K562 (cell line): Measurements from ENCODE around the gene KRT28. TPM values are rescaled to one million over a fixed set of nuclear protein-coding genes. Genes with fewer than 3 reads are reported as not detected.

Experiments
- ATF1 ChIP-seq, 2 experiments: fragments of 450-650 bp in 1 of 2; IDR thresholded peaks; 2 replicates each; pipeline ENCODE4 v1.6.1; 2016; ENCODE audit warnings: missing compliant biosample characterization in 1 of 2, missing genetic modification characterization in 1 of 2
- ATF7 ChIP-seq: fragments of 450-650 bp; IDR thresholded peaks from 2 replicates; pipeline ENCODE4 v1.7.1; 2014; ENCODE audit warnings: mild to moderate bottlenecking, moderate library complexity
- DDX20 ChIP-seq: fragments of 450-650 bp; IDR thresholded peaks from 2 replicates; pipeline ENCODE4 v1.6.1; 2016; ENCODE audit warnings: missing genetic modification characterization, low read depth, mild to moderate bottlenecking, missing compliant biosample characterization, moderate library complexity
- ELF4 ChIP-seq: fragments of 450-650 bp; formaldehyde crosslinking; IDR thresholded peaks from 2 replicates; pipeline ENCODE4 v1.4.0; 2022; ENCODE audit warnings: missing genetic modification characterization
- ETV1 ChIP-seq: fragments of 450-650 bp; conservative IDR thresholded peaks from 2 replicates; pipeline ENCODE4 v1.6.1; 2016; ENCODE audit warnings: missing genetic modification characterization, control low read depth, low read depth, missing compliant biosample characterization
- EWSR1 ChIP-seq: fragments of 450-650 bp; IDR thresholded peaks from 2 replicates; pipeline ENCODE4 v1.6.1; 2018; ENCODE audit warnings: borderline replicate concordance, mild to moderate bottlenecking, low read depth, moderate library complexity; ENCODE audit not compliant: partially characterized antibody
- GABPA ChIP-seq: fragments of 200-800 bp; sonication (Bioruptor generic); conservative IDR thresholded peaks from 2 replicates; pipeline ENCODE4 v1.6.1; 2016; ENCODE audit warnings: low read depth, missing genetic modification characterization, missing compliant biosample characterization
- HDAC1 ChIP-seq, 2 experiments: fragments of 450-650 bp; IDR thresholded peaks; 2 replicates each; pipeline ENCODE4 v1.6.1; 2016 to 2017; ENCODE audit warnings: inconsistent platforms in 1 of 2, mild to moderate bottlenecking in 1 of 2, moderate library complexity in 1 of 2
- POLR2AphosphoS2 ChIP-seq: IDR thresholded peaks from 2 replicates; pipeline ENCODE4 v1.6.1; 2012; ENCODE audit warnings: low read length, improper control_type of control experiment
- RAD51 ChIP-seq: fragments of 450-650 bp; IDR thresholded peaks from 2 replicates; pipeline ENCODE4 v1.7.1; 2016; ENCODE audit warnings: low read depth, mild to moderate bottlenecking, borderline replicate concordance
- RBFOX2 ChIP-seq: fragments of 200-400 bp; formaldehyde crosslinking; IDR thresholded peaks from 2 replicates; pipeline ENCODE4 v1.6.1; 2017; ENCODE audit warnings: low read depth, mild to moderate bottlenecking, low read length, moderate library complexity
- RFX7 ChIP-seq: fragments of 250-450 bp; sonication (Bioruptor Pico); IDR thresholded peaks from 2 replicates; pipeline ENCODE4 v1.5.1; 2021; ENCODE audit warnings: mild to moderate bottlenecking
- SRF ChIP-seq, 2 experiments: fragments of 250-450, 450-650 bp in 1 of 2; sonication (Bioruptor Pico) in 1 of 2; sonication (generic) in 1 of 2; formaldehyde crosslinking; IDR thresholded peaks; 2 replicates each; pipeline versions ENCODE4 v1.5.0 to v1.5.1; 2020 to 2022; ENCODE audit warnings: mild to moderate bottlenecking in 1 of 2, missing genetic modification reagents in 1 of 2
- TAF7 ChIP-seq: fragments of 450-650 bp; IDR thresholded peaks from 2 replicates; pipeline ENCODE4 v1.6.1; 2016; ENCODE audit warnings: missing genetic modification characterization, missing compliant biosample characterization
- ZC3H8 ChIP-seq: fragments of 450-650 bp; IDR thresholded peaks from 2 replicates; pipeline ENCODE4 v1.6.1; 2017
- ZNF431 ChIP-seq: sonication (generic); formaldehyde crosslinking; IDR thresholded peaks from 2 replicates; pipeline ENCODE4 v1.8.0; 2022; ENCODE audit warnings: mild to moderate bottlenecking, missing genetic modification reagents
- ZNF583 ChIP-seq: fragments of 250-450 bp; sonication (Bioruptor Pico); IDR thresholded peaks from 2 replicates; pipeline ENCODE4 v1.4.0; 2020
- ZNF764 ChIP-seq: fragments of 250-450 bp; sonication (Bioruptor Pico); IDR thresholded peaks from 2 replicates; pipeline ENCODE4 v1.4.0; 2020; ENCODE audit warnings: low read depth, mild to moderate bottlenecking, moderate library complexity
- polyA plus RNA-seq, 8 experiments: library from polyadenylated mRNA; depleted of rRNA in 4 of 8; stranded (reverse) in 5 of 8; unstranded in 3 of 8; fragments of >200 nt; fragmentation: Nextera tagmentation in 2 of 8; fragmentation: Illumina TruSeq in 1 of 8; extraction: Ambion mirVana in 2 of 8; extraction: Trizol in 1 of 8; gene quantifications; 2 replicates each; pipeline versions ENCODE4 v1.2.1 to v1.2.3, GENCODE V29; 2011 to 2014; ENCODE audit warnings: inconsistent platforms in 1 of 8, missing spikeins in 1 of 8
- total RNA-seq, 7 experiments: library from RNA; depleted of rRNA in 6 of 7; stranded (reverse); fragments of >200 nt in 6 of 7; fragmentation: Illumina TruSeq in 2 of 7; extraction: Trizol in 2 of 7; gene quantifications; 2 replicates each; pipeline versions ENCODE4 v1.2.1 to v1.2.3, GENCODE V29; 2011 to 2021; ENCODE audit warnings: low replicate concordance in 1 of 7
- TF ChIP-seq, protein P1 (sequence below): fragments of 450-650 bp; IDR thresholded peaks from 2 replicates; pipeline ENCODE4 v1.6.1; 2016; ENCODE audit warnings: missing biosample characterization, missing genetic modification characterization
- TF ChIP-seq, protein P2 (sequence below): fragments of 450-650 bp; IDR thresholded peaks from 2 replicates; pipeline ENCODE4 v1.6.1; 2016; ENCODE audit warnings: antibody characterized with exemption
- TF ChIP-seq, protein P3 (sequence below): fragments of 450-650 bp; IDR thresholded peaks from 2 replicates; pipeline ENCODE4 v1.6.1; 2017; ENCODE audit warnings: antibody characterized with exemption, mild to moderate bottlenecking

The KRT28 gene
- total and polyA plus RNA-seq, 9 of the 15 experiments (the other 6 are each of a cell fraction or from before 2014, with no cell fraction given): not detected

DNA sequence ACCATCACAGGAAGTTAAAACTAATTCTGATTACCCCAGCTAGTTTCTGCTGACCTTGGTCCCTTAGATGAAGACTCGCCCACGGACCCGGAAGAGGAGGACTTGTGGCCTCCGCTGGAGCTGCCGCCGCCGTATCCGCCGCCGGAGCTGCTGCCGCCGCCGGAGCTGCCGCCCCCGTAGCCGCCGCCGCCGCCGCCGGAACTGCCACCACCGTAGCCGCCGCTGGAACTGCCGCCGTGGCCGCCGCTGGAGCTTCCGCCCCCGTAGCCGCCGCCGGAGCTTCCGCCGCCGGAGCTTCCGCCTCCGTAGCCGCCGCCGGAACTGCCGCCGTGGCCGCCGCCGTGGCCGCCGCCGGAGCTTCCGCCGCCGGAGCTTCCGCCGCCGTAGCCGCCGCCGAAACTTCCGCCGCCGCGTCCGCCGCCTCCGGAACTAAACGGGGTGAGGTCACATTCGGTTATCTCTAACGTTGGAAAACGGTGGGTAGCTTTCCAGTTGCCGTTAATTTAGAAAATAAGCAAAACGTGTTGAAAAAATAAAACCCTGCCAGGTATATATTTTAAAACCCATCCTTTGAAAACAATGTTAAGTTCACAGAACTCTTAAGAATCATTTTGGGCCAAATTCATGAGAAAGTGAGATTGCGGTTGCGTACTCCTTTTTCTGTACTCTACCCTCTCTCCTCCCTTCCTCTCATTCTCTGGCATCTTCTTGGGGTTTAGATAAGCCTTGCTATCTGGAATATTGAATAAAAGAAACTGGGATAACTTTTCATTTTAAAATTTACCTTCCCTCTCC, 19.2 kb upstream of the KRT28 start (continued):
- TF ChIP-seq, protein P1, sequence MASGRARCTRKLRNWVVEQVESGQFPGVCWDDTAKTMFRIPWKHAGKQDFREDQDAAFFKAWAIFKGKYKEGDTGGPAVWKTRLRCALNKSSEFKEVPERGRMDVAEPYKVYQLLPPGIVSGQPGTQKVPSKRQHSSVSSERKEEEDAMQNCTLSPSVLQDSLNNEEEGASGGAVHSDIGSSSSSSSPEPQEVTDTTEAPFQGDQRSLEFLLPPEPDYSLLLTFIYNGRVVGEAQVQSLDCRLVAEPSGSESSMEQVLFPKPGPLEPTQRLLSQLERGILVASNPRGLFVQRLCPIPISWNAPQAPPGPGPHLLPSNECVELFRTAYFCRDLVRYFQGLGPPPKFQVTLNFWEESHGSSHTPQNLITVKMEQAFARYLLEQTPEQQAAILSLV: no peak
- TF ChIP-seq ZNF764 (CRISPR knock-in tag) (no peak), ELF4 (CRISPR knock-in tag) (0 out of 2 replicates have a peak, but pooled peaks have one; percentile 65), RBFOX2 (peak; percentile 98), RFX7 (CRISPR knock-in tag) (no peak), ZNF431 (CRISPR knock-in tag) (no peak), ETV1 (tag) (peak; percentile 47), EWSR1 (no peak), RAD51 (0 out of 2 replicates have a peak, but pooled peaks have one; percentile 23), GABPA (peak; percentile 98), POLR2AphosphoS2 (0 out of 2 replicates have a peak, but pooled peaks have one; percentile 49), ZC3H8 (no peak), ATF1 (CRISPR knock-in tag; IDR thresholded peaks at IDR 0.05) (no peak), ATF1 (tag; IDR thresholded peaks at IDR 0.05) (peak; percentile 54; the same call in 1 of the 2 replicates), SRF (CRISPR knock-in tag; IDR thresholded peaks at IDR 0.05) (0 out of 4 replicates have a peak, but pooled peaks of 1 of the 2 experiments have one; percentile 36), ATF7 (peak; percentile 93), DDX20 (tag) (no peak), ZNF583 (CRISPR knock-in tag) (peak; percentile 31; the same call in 1 of the 2 replicates), HDAC1 (IDR thresholded peaks at IDR 0.05) (peak in 1 of 2 experiments; percentile 38; a peak in 2 of 4 replicates), TAF7 (tag) (peak; percentile 21; the same call in 1 of the 2 replicates)
- TF ChIP-seq, protein P2, sequence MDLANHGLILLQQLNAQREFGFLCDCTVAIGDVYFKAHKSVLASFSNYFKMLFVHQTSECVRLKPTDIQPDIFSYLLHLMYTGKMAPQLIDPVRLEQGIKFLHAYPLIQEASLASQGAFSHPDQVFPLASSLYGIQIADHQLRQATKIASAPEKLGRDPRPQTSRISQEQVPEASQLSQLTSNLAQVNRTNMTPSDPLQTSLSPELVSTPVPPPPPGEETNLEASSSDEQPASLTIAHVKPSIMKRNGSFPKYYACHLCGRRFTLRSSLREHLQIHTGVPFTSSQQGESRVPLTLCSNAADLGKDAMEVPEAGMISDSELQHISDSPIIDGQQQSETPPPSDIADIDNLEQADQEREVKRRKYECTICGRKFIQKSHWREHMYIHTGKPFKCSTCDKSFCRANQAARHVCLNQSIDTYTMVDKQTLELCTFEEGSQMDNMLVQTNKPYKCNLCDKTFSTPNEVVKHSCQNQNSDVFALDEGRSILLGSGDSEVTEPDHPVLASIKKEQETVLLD: peak; percentile 34; the same call in 1 of the 2 replicates
- TF ChIP-seq, protein P3, sequence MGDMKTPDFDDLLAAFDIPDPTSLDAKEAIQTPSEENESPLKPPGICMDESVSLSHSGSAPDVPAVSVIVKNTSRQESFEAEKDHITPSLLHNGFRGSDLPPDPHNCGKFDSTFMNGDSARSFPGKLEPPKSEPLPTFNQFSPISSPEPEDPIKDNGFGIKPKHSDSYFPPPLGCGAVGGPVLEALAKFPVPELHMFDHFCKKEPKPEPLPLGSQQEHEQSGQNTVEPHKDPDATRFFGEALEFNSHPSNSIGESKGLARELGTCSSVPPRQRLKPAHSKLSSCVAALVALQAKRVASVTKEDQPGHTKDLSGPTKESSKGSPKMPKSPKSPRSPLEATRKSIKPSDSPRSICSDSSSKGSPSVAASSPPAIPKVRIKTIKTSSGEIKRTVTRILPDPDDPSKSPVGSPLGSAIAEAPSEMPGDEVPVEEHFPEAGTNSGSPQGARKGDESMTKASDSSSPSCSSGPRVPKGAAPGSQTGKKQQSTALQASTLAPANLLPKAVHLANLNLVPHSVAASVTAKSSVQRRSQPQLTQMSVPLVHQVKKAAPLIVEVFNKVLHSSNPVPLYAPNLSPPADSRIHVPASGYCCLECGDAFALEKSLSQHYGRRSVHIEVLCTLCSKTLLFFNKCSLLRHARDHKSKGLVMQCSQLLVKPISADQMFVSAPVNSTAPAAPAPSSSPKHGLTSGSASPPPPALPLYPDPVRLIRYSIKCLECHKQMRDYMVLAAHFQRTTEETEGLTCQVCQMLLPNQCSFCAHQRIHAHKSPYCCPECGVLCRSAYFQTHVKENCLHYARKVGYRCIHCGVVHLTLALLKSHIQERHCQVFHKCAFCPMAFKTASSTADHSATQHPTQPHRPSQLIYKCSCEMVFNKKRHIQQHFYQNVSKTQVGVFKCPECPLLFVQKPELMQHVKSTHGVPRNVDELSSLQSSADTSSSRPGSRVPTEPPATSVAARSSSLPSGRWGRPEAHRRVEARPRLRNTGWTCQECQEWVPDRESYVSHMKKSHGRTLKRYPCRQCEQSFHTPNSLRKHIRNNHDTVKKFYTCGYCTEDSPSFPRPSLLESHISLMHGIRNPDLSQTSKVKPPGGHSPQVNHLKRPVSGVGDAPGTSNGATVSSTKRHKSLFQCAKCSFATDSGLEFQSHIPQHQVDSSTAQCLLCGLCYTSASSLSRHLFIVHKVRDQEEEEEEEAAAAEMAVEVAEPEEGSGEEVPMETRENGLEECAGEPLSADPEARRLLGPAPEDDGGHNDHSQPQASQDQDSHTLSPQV: 0 out of 2 replicates have a peak, but pooled peaks have one; percentile 23
